Measurements from ENCODE around the gene PDE7B.

PDE7B gene

DNA sequence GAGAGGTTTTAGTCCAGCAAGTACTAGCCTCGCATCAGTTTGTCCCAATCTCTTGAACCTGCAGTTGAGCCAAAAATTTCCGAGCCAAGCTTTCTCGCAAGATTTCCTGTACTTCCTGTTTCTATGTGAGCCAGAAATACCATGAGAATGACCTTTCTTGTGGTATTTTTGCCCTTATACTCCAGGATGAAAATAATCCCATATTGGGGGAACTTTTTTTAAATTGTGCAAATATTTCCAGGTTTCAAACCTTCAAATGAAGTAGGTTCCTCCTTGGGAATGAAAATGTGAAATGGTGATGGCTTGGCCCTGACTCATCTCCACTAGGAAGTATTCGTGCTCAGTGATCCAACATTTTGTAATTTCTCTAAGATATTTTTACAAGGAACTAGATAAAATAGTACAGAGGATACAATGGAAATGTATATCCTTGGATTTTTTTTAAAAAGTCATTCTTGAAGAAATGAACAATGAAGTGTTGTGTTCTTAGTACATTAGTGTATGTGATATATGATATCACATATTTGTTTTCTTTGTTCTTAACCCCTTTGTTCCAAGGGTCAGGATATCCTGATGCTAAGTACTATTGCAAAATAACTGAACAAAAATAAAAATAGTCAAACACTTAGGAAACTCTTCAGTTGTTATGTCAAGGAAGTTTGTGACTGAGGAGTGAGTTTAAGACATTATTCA, 184.0 kb downstream of the PDE7B start:
- DNase-seq, result no peak

DNA sequence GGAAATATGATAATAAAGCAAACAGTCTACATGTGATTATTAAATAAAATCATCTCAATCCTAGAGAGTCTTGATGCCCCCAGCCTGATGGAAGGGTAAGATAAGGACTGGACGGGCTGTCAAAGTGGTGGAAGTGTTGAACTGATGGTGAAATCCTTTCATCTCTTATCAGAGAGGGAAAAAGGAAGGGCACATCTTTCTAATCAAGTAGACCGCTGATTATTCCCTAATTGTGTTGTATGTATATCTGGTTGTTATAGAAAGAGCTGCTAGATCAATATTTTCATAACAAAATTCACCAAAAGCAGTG, 184.5 kb downstream of the PDE7B start:
- DNase-seq, result no peak

DNA sequence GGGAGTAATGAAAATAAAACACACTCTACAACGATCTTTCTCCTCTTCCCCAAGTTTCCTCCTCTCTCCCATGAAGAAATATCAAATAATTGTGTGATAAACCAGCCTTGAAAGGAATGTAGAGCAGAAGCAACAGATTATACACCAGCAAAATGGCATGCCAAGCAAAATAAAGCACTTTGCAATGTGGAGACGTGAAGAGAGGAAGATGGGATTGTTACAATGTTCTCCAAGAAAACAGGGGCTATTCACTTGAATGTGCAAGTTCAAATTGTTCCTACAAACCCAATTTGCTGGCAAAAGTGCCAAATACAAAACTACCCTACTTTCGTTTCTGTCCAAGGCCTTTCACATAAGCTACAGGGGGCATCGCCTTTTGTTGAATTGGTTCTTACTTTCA, 185.1 kb downstream of the PDE7B start:
- DNase-seq, result no peak

DNA sequence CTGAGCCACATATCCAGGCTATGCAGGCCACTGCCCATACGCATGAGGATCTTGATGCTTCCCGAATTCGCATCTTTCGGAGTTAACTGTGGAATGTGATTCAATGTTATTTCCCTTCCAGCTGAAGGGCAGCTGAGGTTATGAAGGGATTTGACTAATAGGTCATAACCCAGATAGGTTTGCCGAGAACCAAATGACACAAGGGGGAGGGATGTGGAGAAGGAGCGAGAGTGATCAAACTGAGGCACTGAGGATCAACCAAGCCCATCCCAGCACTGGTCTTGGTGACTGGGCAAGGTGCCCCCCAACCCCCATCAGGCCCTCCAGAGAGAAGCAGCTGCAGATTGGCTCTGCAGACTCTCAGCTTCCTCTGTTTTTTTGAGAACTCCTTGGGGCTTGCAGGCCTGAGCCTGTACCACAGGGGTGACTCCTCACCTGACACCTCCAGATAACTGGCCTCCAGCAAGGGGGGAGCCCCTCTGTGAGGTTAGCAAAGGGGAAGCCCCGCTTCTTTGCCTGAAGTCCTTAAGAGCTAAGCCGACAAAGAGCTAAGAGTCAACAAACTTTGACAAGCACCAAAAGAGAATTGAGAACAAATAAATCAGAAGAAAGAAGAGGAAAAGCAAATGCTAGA, 185.9 kb downstream of the PDE7B start:
- no peak for DNase-seq

DNA sequence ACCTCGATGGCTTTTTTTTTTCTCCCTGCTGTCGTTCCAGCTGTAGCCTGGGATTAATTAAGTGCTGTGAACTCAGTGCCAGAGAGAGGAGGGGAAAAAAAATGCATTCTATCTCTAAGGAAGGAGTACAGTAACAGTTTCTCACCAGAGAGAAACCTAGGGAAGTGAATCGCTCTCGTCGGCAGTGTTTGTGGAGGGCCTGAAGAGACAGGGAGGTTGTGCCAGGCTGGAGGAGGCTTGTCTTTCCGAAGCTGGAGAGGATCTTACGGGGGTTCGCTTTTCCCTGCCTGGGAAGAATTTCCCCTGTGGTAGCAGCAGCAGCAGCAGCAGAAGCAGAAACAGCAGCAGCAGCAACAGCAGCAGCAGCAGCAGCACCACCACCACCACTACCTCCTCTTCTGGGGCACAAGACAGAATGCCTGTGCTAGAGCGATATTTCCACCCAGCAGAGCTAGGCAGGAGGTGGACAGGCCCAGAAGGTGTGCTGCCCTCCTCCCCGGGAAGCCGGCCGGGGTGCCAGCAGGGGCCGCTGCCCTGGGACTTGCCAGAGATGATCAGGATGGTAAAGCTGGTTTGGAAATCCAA, 186.5 kb downstream of the PDE7B start:
- DNase-seq, result no peak

DNA sequence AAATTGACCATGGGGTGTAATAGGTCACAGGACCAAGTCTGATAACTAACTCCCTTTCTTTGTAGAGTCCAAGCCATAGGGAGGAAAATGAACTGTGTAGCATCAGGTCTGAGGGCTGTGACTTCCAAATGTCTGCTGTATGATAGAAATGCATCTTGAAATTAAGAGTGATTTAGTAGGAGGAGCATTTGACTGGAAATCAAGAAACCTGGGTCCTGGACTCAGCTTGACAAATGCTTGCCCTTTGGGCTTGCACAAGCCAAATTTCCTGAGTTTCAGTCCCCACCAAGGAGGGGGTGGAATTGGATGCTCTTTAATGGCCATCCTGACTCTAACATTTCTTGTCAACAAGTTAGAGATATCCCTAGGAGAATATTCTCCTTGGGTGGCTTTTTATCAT, 187.0 kb downstream of the PDE7B start:
- DNase-seq, result no peak

DNA sequence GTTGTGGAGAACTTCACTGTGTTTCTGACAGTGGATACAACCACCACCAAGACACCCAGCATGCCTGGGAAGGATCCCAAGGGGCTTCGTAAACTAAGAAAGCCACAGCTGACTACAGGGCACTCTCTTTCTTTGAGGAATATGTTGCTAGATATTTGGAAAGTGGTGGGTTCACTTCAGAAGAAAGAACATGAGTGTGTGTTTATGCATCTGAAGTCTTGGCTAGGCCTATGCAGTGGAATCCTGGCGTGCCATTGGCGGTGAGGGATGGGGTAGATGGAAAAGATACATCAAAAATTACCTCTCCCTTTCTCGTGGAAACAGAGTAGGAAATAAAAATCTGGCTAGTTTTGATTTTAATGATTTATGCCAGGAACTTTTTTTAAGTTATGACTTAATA, 187.7 kb downstream of the PDE7B start:
- DNase-seq, result no peak

DNA sequence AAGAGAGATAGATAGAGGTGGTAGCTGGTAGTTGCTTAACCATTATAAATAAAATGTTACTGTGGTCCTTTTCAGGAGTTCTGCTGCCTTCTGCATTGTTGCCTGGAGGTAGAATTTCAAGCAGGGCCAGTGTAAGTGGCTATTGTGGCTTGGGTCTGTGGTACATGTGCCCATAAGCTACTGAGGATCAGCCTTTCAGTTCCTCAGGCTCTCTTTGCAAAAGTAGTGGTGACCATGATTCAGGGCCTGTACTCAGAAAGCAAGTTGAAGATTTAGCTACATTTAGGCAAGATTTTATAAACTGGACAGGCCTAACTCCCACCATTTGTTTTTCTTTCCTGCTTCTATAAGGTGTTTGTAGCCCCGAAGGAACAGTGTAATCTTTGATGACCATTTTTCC, 199.0 kb downstream of the PDE7B start:
- no peak for DNase-seq

DNA sequence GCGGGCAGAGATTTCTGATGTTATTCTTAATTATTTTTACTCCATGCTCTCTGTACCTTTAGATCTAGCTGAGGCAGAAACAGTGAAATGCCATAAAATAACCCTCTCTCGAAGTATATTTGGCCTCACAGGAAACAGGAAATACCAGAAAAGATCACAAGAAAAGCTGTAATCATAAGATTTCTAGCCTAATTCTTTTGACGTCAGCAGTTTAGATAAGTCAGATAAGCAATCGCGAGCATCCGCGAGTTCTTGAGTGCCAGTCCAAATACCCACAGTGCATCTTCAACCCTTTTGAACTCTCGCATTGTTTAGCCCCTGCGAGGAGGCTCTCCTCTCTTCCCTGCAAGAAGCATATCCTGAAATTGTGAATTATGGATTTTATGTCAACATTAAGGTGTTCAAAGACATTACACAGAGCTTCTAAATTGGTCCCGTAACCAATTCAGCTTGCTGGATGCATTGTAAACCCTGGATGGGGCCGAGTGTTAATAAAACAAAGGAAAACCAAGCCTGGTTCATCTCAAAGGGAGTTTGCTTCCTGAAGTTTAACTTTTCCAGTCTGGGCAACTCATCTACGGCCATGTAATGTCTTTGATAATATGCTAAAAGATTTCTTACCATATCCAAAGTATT, 199.8 kb downstream of the PDE7B start:
- DNase-seq, result no peak

DNA sequence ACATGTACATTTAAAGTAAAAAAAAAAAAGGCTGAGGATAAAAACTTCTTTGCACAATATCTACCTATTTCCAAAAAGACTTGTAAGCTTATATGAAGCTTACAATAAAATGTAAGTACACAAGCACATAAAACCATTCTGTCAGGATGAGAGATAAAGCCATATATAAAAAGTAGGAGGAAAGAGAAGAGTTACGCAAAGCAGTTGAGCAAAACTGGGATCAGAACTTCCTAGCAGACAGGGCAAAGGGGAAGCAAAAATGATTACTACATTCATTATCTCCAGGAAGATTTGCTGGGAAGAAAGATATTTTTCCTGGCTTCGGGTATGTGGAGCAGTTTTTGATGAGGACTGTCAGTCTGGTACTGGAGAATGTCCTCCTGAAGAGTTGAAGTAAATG, 200.5 kb downstream of the PDE7B start:
- no peak for DNase-seq

DNA sequence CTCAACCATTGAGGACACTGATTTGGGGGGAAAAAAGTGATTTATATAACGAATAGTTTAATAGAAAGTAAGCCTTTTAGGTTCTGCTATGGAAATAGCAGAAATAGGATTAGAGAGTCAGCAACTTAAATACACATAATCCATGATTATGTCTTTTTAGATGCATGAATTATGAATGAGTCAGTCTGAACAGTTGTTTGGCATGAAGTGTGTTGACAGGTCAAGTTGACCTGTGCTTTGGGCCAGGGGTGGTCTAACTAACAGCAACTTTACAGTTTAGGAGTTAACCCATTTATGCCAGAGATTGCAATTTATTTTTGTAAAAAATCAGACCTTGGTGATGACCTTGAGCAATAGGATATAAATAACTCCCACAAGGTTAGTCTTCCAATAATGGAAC, 207.4 kb downstream of the PDE7B start:
- no peak for DNase-seq

DNA sequence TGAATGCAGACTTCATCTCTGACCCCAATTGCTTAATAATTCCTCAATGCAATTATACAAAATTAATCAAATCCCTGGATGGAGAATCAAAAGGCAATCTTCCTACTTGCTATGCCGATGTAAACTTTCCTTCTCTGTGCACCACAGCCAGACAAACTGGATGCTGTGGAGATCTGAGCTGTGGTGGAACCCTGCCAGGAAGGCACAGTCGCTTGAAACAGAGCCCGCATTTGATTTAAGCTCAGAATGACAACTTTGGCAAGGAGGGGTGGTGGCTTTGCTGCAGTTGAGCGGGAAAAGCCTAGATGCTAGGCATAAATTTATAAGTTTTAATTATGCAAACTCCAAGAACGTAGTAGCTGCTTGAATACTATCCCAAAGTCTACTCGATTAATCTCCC, 207.8 kb downstream of the PDE7B start:
- no peak for DNase-seq

DNA sequence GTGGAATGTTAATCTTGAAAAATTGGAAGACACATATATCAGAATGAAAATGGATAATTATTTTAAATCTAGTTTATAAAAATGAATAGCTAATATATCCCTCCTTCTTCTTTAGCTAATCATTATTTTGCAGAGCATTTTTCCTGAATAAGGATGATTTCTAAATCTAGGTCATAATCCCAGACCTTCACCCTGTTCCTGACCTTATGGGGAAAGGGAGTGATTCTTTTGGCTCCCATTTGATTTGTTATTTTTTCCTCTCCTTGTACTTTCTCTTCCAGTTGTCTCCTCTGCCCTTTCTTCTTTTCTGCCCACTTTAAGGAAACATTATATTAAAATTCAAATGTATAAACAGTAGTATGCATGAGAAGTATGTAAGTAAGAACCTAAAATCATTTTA, 208.6 kb downstream of the PDE7B start:
- DNase-seq, result no peak

DNA sequence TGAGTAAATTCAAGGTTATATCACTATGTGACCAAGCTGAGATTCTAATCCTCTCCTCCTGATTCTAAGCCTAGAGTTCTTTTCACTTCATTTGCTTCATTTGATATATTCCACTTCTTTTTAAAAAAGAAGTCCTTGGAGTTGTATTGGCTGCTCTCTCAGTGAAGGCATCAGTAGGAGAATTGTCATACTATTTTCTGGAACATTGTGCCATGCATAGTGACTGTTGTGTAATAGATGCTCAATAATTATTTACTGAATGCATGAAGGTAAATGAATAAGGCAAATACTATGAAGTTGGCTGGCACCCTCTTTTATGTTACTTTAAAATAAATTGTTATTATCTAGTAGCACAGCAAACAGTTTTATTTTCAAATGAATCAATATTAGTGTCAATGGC, 209.3 kb downstream of the PDE7B start:
- no peak for DNase-seq

DNA sequence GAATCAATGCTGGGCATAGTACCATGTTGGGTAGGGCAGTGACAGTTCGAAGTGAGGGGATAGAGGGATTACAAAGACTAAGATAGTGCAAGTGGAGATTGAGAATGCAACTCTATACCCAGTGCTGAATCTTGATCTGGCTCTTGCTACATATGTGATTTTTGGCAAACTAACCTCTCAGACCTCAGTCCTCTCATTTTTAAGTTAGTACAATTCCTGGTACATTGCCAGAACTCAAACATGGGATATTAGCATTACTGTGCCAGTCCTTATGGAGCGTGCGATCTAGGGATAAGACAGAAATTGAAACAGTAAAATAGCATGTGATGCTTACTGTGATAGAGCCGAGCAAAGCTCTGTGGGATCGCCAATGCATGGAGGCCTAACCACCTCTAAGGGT, 210.2 kb downstream of the PDE7B start:
- no peak for DNase-seq

DNA sequence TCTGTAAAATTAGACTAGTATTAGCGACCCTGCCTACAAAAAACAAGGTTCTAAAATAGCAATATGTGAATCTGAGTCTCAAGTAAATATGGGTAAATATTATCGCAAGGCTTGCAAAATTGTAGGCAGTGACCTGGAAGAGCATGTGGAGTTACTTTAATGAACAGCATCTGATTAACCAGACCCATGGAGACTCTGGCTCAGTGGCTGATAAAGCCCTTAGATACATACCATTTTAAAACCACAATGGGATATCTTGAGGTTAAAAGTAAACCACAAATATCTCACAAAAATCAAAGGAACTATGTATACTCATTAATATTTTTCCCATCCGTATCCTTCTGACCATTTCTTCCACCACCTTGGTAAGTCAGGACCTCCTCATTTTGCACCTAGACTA, 211.6 kb downstream of the PDE7B start:
- no peak for DNase-seq

DNA sequence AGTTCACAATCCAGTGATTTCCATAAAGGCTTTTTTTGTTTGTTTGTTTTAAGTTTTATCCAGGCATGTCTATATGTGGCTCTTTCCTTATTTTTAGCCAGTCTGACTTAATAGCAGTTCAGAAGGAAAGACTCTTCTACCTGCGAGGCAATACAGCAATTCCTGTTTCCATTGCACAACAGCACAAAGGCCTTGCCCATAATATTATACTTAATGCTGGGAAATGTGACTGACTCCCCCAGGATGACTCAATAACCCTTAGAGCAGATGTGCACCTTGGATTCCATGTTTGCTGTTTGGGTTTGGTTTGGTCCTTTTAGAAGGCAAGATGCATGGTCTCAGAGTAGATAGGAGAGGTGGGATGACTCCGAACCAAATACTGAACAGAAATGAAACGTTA, 214.5 kb downstream of the PDE7B start:
- no peak for DNase-seq

DNA sequence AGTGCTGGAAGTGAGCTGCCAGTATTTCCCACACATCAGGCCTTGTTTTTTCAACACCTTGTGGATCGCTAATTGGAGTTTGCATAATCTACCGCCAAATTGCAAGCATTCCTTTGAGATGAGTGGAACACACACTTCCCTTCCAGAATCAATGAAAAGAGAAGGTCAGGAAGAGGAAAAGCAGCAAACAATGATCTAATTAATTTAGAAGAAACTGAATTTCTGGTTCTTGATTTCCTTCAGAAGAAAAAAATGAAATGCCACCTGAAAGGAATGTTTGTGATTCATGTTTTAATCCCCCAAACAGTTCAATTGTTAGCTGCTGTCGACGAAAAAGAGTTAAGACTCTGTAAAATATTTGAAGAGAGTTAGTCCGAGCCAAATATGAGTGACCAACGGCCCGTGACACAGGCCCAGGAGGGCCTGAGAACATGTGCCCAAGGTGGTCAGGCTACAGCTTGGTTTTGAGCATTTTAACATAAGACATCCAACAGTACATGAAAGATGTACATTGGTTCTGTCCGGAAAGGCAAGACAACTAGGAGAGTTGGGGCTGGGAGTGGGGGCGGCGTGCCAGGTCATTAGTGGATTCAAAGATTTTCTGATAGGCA, 216.3 kb downstream of the PDE7B start:
- no peak for DNase-seq

DNA sequence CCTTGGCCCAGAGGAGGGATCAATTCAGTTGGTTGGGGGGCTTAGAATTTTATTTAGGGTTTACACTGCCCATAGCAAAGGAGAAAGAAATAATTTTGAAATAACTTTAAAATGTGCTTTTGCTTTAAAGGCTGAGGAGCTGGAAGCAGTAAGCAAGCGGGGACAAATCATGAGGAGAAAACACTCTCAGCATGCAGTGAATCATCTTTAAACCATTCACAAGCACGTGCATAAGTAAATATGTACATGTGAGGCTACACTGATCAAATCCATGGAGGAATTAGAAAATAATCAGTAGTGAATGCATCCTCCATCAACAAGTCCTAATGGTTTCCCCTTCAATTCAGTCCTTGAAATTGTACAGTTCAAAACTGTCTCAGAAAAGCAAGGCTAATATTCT, 217.6 kb downstream of the PDE7B start:
- DNase-seq, result no peak

DNA sequence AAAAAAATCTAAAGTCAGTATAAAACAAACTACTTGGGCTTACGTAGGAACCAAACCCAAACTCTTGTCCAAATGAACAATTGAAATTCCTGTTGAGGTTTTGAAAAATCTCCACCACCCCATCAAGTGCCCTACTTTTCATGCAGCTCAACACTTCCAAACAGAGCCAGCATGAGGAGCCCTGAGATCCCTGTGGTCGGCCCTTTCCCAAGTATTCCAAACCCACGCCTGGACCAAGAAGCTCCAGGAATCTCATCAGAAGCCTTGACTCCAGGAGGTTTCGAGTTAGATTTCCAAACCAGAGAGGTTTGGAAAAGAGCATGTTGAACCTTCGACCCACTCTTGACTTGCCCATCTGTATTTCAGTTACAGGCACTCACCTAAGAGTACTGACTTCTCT, 219.3 kb downstream of the PDE7B start:
- DNase-seq, result no peak

DNA sequence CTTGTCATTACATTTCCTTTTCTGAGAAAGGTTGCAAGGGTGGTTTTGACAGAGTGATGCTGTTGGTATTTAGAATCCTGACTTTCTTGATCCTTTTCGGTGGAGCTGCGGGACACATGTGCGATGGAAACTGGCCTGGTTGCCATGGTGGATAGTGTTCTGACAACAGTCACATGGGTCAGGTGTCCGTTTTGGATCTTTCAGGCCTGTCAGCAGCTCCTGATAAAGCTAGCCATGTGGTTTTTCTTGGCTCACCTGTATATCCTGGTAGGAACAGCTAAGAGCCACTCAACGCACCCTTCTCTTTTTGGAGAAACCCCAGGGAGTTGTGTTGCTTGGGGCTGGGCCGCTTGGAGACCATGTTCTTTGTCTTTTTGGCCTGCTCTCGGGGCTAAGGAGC, 221.2 kb downstream of the PDE7B start:
- DNase-seq, result no peak

DNA sequence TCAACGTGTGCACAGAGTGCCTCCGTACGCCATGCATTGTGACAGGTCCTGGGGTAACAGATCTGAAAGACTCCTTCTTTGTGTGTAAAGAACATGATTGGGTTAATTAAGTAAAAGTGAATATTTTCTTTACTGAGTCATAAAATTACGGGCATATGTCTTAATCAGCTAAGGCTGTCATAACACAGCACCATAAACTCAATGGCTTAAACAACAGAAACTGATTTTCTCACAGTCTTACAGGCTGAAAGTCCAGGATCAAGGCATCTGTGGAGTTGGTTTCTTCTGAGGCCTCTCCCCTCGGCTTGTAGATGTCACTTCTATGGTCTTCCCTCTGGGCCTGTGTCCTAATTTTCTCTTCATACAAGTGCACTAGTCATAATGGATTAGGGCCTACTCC, 221.7 kb downstream of the PDE7B start:
- DNase-seq, result no peak

DNA sequence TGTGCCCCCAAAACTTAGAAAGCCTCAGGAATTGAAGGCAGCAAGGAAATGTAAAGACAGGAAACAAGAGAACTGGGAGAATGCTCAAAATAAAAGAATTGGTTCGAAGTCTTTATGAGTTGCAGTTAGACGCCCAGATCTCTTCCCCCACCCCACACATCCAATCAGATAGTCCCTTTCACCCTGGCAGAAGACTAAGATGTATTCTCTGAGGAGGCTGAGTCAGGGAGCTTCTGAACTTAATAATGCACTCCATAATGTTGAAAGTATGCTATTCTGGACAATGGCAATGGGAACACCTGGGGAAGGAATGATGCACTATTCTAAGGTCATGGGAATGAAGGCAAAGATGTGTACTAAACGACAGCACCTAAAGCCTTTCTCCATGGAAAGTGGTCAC, 225.0 kb downstream of the PDE7B start:
- DNase-seq, result no peak

Data from SIG-M5 (cell line).